Kidney (tissue), 14 donors: ENCODE data around the gene RANGAP1. TPM values are rescaled to one million over a fixed set of nuclear protein-coding genes. Genes with fewer than 3 reads are reported as not detected.

Experiments used
- DNase-seq, 5 donors: peaks; one replicate each; pipeline ENCODE4 v3.0.0-alpha.2; 2013 to 2020
- FAIRE-seq: peaks from 2 replicates; lab custom pipeline; 2012; peaks lifted over from hg19 to GRCh38; lab: Jason Lieb, UNC
- H3K27ac ChIP-seq, 2 donors: one replicate each; pipeline ENCODE4 v1.7.0; 2013; ENCODE audit warnings: low read depth in 2 of 2, low read length in 2 of 2, inconsistent platforms in 1 of 2
- H3K27me3 ChIP-seq: one replicate; pipeline ENCODE4 v1.7.1; 2013; ENCODE audit warnings: low read length, inconsistent platforms; ENCODE audit not compliant: control insufficient read depth, insufficient read depth
- H3K36me3 ChIP-seq, 3 donors: one replicate each; pipeline versions ENCODE4 v1.7.0 to v1.7.1; 2013; ENCODE audit warnings: low read length in 3 of 3, control low read depth in 1 of 3, inconsistent platforms in 1 of 3; ENCODE audit not compliant: insufficient read depth in 3 of 3, control insufficient read depth in 2 of 3
- H3K4me1 ChIP-seq, 3 donors: one replicate each; pipeline versions ENCODE4 v1.7.0 to v1.7.1; 2013; ENCODE audit warnings: low read length in 3 of 3, inconsistent platforms in 1 of 3, low read depth in 1 of 3; ENCODE audit not compliant: control insufficient read depth in 2 of 3, insufficient read depth in 2 of 3
- H3K4me3 ChIP-seq, 3 donors: one replicate each; pipeline versions ENCODE4 v1.7.0 to v1.8.1; 2013; ENCODE audit warnings: low read length in 3 of 3, control low read depth in 1 of 3, inconsistent platforms in 1 of 3
- H3K9ac ChIP-seq, 3 donors: one replicate each; pipeline versions ENCODE4 v1.7.0 to v1.7.1; 2013; ENCODE audit warnings: low read length in 3 of 3, control low read depth in 1 of 3, inconsistent platforms in 1 of 3
- H3K9me3 ChIP-seq, 3 donors: one replicate each; pipeline versions ENCODE4 v1.7.0 to v1.7.1; 2013; ENCODE audit warnings: low read length in 3 of 3, control low read depth in 1 of 3, inconsistent platforms in 1 of 3; ENCODE audit not compliant: control insufficient read depth in 2 of 3, insufficient read depth in 1 of 3
- intact Hi-C: fragments of 100-400 bp; cut with DNase I; formaldehyde crosslinking; loops from one replicate; pipeline ENCODE4 v1.11.1; 2022
- polyA plus RNA-seq: library from polyadenylated mRNA; stranded (reverse); fragments of 350-450 nt; fragmentation: Illumina TruSeq; extraction: RNeasy Lipid Tissue Mini Kit (QIAGEN cat#74804); gene quantifications from one replicate; pipeline ENCODE4 v1.2.3, GENCODE V29; 2014; ENCODE audit warnings: low read depth, low replicate concordance; ENCODE audit not compliant: insufficient read depth
- total RNA-seq: library from RNA; stranded (reverse); fragmentation: NEBNext Ultra II Directional; extraction: Animal tissue kit (Norgen Biotek cat#: 25700); gene quantifications from one replicate; pipeline ENCODE4 v1.2.1, GENCODE V29; 2021
- TF ChIP-seq, protein P1 (sequence below): IDR thresholded peaks from 3 replicates; pipeline ENCODE4 v1.5.1; 2012; ENCODE audit warnings: mild to moderate bottlenecking, moderate library complexity, borderline replicate concordance; ENCODE audit not compliant: insufficient read depth; ENCODE audit errors: extremely low read depth
- donor health status: control.
- donor health status: control.
- donor health status: control.
- donor health status: control.
- donor health status: control.
- donor health status: DM: yes; HTN: yes; CAD: no.
- donor health status: Normal renal cell carcinoma (clear cell type).

RANGAP1 gene
- total and polyA plus RNA-seq, 2 donors from 2014 or later: 38.8 to 40.8 TPM

DNA sequence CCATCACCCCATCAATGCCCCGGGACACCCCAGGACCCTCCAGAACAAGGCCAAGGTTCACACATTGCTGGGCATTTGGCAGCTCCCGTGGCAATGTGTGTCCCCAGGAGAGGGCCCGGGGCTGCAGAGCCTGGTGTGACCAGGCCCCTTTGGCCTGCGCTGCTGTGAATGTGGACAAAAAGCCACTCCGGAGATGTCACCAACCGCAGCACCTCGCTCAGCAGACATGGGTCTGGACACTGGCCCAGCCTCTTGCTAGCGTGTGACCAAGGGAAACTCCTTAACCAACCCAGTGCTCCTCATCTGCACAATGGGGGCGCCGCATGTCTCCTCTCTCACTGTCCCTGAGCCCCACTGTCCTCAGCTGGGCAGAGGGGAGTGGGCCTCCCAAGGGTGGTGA is 37.2 kb downstream of the RANGAP1 start:
- TF ChIP-seq, protein P1, sequence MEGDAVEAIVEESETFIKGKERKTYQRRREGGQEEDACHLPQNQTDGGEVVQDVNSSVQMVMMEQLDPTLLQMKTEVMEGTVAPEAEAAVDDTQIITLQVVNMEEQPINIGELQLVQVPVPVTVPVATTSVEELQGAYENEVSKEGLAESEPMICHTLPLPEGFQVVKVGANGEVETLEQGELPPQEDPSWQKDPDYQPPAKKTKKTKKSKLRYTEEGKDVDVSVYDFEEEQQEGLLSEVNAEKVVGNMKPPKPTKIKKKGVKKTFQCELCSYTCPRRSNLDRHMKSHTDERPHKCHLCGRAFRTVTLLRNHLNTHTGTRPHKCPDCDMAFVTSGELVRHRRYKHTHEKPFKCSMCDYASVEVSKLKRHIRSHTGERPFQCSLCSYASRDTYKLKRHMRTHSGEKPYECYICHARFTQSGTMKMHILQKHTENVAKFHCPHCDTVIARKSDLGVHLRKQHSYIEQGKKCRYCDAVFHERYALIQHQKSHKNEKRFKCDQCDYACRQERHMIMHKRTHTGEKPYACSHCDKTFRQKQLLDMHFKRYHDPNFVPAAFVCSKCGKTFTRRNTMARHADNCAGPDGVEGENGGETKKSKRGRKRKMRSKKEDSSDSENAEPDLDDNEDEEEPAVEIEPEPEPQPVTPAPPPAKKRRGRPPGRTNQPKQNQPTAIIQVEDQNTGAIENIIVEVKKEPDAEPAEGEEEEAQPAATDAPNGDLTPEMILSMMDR: no peak
- Histone ChIP-seq H3K9me3 (no peaks in the 10 kb centered on the region), H3K9ac (no peak overlapping the region), H3K4me1 (no peaks in the 10 kb centered on the region), H3K27me3 (no peaks in the 10 kb centered on the region), H3K27ac (no peak overlapping the region), H3K4me3 (no peak overlapping the region), H3K36me3 (peaks cover 0 to 16% (median 14%) of the 10 kb centered on the region in 3 donors)
- intact Hi-C loops: no loop called here
- no peak for DNase-seq
- no peak for FAIRE-seq

DNA sequence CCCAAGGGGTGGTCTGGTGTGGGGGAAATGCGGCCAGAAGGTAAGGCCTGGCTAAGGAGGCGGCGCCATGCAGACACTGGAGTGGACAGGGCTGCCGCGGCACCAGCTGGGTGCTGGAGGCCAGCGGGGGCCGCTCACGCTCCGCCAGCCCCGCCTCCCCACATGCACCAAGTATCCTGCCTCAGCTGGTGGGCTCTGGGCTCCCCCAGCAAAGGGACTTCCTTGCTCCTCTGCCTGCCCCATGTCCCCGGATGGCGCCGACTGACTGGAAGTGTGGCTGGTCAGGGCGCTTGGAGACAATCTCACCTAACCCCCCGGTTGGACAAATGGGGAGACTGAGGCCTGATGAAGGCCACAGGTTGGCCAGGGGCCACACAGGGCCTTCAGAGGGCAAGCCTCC is 37.7 kb downstream of the RANGAP1 start:
- no peaks in the 10 kb centered on the region for H3K27me3 ChIP-seq
- no peaks in the 10 kb centered on the region for H3K9me3 ChIP-seq
- no peak overlapping the region for H3K9ac ChIP-seq
- intact Hi-C loops: no loop called here
- peak overlapping the region in 1 of 2 donors; percentile 22 for H3K27ac ChIP-seq
- no peak for DNase-seq
- H3K4me3 ChIP-seq: no peak overlapping the region
- FAIRE-seq: no peak
- TF ChIP-seq, protein P1: no peak
- H3K36me3 ChIP-seq: peaks cover 0 to 16% (median 14%) of the 10 kb centered on the region in 3 donors
- H3K4me1 ChIP-seq: no peaks in the 10 kb centered on the region

- Histone ChIP-seq H3K27me3 (no peaks in the 10 kb centered on the region), H3K9me3 (no peaks in the 10 kb centered on the region), H3K4me3 (no peak overlapping the region), H3K27ac (peak overlapping the region in 1 of 2 donors; percentile 32), H3K36me3 (peaks cover 0 to 14% (median 11%) of the 10 kb centered on the region in 3 donors), H3K4me1 (no peaks in the 10 kb centered on the region), H3K9ac (no peak overlapping the region)
- DNase-seq (no peak), FAIRE-seq (no peak)
- TF ChIP-seq, protein P1: no peak
- intact Hi-C loops: no loop called here
Observed at GRCh38 chr22:41247703-41248102, 38.3 kb downstream of the RANGAP1 start.
